HG02623 (cell line): Measurements from ENCODE around the gene PPP5C.
"Not testable (repeated sequence)": the region's sequence is repeated elsewhere in the genome, so short reads cannot be mapped to it uniquely, and the experiment has no call there.

Experiments used
- ATAC-seq: cut with Tn5 transposase; IDR thresholded peaks from one replicate; pipeline ENCODE4 v1.9.1; 2021; ENCODE audit warnings: moderate library complexity; ENCODE audit not compliant: unreplicated experiment

Gene PPP5C, protein sequence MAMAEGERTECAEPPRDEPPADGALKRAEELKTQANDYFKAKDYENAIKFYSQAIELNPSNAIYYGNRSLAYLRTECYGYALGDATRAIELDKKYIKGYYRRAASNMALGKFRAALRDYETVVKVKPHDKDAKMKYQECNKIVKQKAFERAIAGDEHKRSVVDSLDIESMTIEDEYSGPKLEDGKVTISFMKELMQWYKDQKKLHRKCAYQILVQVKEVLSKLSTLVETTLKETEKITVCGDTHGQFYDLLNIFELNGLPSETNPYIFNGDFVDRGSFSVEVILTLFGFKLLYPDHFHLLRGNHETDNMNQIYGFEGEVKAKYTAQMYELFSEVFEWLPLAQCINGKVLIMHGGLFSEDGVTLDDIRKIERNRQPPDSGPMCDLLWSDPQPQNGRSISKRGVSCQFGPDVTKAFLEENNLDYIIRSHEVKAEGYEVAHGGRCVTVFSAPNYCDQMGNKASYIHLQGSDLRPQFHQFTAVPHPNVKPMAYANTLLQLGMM

GRCh38 chr19:46346821-46347571 lies at the start of gene PPP5C:
Gene PPP5C, plus strand, starts transcription at chr19:46347087. Its CDS starts 10 bp downstream, at chr19:46347097.
- ATAC-seq, result peak; percentile 56

GRCh38 chr19:46297700-46298478 lies 49.0 kb upstream of the PPP5C start:
- ATAC-seq, result no peak

- ATAC-seq, result no peak
Measured at GRCh38 chr19:46298479-46299003, 48.3 kb upstream of the PPP5C start.

- no peak for ATAC-seq
Measured at GRCh38 chr19:46299004-46299509, 47.8 kb upstream of the PPP5C start.

DNA sequence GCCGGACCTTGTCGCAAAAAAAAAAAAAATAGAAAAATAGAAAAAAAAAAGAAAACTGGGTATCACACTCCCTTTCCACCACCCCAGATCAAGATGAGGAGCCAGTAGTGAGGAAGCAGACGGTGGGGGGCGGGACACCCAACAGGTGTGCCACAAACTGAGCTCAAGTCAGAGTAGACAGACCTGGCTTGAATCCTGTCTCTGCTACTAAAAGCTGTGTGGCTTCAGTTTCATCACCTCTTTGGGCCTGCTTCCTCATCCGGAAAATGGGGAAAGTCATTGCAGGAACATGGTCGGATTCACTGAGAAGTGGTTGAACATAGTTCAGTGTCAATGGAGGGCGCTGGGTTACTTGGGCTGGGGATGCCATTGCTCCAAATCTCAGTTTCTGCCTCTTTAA lies 47.2 kb upstream of the PPP5C start:
- ATAC-seq, result no peak

- ATAC-seq, result no peak
Measured at GRCh38 chr19:46303322-46303690, 43.6 kb upstream of the PPP5C start.

- ATAC-seq, result no peak
Measured at GRCh38 chr19:46303691-46304397, 43.0 kb upstream of the PPP5C start.

DNA sequence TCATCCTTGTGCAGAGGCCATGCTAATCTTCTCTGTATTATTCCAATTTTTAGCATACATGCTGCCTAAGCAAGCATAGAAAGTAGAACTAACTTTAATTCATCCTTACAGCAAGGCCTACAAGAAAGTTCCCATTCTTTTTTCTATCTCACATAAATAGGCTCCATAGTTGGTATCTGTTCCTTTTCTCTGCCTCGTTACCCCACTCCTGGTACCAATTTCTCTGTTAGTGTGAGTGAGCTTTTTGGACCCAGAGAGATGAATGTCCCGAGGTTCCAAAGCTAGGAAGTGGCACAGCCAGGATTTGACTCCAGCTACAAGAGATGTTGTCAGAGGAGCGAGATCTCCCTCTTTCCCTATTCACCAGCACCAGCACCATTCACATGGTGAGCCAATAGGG lies 40.4 kb upstream of the PPP5C start:
- ATAC-seq, result no peak

DNA sequence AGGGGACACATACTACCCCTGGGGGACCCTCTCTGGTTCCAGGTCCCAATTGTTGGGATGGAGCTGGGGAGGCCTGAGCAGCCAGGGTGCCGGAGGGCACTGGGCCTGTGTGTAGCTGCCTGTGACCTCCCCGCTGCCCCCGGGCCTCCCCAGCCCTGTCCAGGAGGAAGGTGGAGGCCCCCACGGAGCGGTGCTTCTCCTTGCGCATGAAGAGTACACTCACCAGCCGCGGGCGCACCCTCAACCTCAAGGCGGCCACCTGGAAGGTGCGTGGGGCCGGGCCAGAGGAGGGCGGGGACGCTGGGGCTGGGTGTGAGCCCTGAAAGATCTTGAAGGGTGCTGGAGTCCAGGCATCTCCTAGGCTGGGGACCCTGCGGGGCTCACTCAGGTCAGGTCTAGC lies 38.4 kb upstream of the PPP5C start:
- ATAC-seq, result no peak

DNA sequence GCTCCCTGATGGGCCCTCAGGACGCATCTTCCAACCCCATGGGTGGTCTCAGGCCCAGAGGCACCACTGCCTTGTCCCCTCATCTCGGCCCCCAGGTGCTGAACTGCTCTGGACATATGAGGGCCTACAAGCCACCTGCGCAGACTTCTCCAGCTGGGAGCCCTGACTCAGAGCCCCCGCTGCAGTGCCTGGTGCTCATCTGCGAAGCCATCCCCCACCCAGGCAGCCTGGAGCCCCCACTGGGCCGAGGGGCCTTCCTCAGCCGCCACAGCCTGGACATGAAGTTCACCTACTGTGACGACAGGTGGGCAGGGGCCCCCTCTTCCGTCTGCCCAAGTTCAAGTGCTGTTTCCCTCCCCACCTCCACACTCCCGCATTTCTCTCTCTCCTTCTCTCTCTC lies 37.8 kb upstream of the PPP5C start:
- ATAC-seq, result no peak

GRCh38 chr19:46311444-46311843 lies 35.4 kb upstream of the PPP5C start:
- ATAC-seq, result no peak

DNA sequence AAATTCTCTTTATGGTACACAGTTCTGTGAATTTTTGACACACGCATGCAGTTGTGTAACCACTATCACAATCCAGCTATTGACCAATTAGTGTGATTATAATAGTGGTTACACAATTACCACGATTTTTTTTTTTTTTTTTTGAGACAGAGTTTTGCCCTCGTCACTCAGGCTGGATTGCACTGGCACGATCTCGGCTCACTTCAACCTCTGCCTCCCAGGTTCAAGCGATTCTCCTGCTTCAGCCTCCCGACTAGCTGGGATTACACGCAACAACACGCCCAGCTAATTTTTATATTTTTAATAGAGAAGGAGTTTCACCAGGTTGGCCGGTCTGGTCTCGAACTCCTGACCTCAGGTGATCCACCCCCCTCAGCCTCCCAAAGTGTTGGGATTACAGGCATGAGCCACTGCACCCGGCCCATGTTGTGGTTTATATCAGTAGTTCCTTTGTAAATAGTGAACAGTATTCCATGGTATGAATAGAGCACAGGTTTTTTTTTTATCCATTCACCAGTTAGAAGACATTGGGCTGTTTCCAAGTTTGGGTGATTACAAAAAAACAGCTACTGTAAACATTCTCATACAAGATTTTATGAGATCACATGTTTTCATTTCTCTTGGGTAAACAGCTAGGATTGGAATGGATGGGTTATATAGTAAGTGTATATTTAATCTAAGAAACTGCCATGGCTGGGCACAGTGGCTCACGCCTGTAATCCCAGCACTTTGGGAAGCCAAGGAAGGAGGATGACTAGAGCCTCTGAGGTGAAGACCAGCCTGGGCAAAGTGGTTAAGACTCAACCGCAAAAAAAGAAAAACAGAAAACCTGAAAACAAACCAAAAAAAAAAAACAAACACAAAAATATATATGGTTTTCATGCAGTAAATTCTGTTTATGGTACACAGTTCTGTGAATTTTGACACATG lies 33.1 kb upstream of the PPP5C start:
- ATAC-seq, result not testable (repeated sequence)

GRCh38 chr19:46317339-46317738 lies 29.5 kb upstream of the PPP5C start:
- no peak for ATAC-seq

GRCh38 chr19:46319613-46320012 lies 27.3 kb upstream of the PPP5C start:
- no peak for ATAC-seq

- ATAC-seq, result no peak
Measured at GRCh38 chr19:46320559-46320958, 26.3 kb upstream of the PPP5C start.

DNA sequence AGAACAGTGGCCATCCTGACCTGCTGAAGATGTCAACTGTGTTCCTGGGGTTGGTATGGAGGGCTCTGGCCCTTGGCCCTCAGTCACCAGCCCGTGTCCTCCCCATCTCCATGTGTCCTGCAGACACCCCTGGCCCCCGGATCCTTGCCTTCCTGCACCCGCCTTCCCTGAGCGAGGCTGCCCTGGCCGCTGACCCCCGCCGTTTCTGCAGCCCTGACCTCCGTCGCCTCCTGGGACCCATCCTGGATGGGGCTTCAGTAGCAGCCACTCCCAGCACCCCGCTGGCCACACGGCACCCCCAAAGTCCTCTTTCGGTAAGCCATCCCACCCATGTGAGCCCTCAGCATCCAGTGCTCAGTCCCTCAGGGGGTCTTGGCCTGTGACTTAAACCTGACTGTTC lies 25.2 kb upstream of the PPP5C start:
- no peak for ATAC-seq

DNA sequence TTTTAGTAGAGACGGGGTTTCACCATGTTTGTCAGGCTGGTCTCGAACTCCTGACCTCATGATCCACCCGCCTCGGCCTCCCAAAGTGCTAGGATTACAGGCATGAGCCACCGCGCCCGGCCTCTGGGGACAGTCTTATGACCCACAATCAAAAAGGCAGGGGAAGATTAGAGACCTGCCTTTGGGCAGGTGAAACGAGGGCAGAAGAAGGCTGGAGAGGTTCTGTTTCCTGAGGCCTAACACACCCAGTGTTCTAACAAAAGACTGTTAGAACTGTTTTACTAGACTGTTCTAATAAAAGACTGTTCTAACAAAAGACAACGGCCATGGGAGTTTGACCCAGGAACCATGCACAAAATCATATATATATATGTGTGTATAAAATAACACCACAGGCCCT lies 23.7 kb upstream of the PPP5C start:
- ATAC-seq, result not testable (repeated sequence)

DNA sequence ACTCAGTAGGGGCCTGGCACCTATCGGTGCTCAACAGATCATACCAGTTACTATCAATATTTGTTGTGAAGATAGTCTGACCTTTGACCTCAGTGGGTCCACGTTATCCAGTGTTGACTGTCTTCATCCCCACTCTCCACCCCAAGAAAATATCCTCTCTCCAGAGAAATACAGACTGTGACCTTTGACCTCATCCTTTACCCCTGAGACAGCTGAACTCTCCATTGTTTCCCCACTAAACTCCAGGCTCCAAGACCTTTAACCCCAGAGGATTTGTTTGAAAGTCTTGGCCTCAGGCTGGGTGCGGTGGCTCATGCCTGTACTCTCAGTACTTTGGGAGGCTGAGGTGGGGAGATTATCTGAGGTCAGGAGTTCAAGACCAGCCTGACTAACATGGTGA lies 22.6 kb upstream of the PPP5C start:
- no peak for ATAC-seq

- no peak for ATAC-seq
Measured at GRCh38 chr19:46326608-46327007, 20.3 kb upstream of the PPP5C start.
